Hematopoietic multipotent progenitor cell treated with erythropoietin and hydrocortisone succinate and interleukin-3 and kit ligand, for 17 days (in vitro differentiated cells): Measurements from ENCODE around the gene IL1A.

Experiments
- DNase-seq: peaks from one replicate; pipeline ENCODE4 v3.0.0-alpha.2; 2015; ENCODE audit warnings: low spot score

IL1A gene

DNA sequence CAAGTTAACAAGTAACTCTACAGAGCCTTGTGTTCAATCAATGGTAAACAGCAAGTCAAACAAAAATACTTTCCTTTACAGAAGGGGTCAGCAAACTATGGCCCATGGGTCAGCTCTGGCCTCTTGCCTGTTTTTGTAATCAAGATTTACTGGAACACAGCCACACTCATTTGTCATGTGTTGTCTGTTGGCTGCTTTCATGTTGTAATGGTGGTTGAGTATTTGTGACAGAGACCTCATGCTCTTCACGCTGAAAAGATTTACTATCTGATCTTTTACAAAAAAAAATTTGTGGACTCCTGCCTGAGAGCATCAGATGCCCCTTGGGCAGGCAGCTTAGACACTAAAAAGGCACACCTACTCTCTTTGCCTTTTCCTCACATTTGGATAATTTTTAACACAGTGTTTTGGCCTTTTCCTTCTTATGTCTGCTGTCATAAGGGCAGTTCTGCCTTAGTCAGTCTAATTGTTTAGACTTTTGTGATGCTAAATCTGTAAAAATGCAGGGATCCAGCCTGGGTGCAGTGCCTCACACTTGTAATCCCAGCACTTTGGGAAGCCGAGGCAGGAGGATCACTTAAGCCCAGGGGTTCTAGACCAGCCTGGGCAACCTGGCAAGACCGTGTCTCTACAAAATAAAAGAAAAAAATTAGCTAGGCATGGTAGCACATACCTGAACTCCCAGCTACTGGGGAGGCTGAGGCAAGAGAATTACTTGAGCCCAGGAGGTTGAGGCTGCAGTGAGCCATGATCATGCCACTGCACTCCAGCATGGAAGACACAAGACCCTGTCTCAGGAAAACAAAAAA, 34.0 kb upstream of the IL1A start:
- no peak for DNase-seq

DNA sequence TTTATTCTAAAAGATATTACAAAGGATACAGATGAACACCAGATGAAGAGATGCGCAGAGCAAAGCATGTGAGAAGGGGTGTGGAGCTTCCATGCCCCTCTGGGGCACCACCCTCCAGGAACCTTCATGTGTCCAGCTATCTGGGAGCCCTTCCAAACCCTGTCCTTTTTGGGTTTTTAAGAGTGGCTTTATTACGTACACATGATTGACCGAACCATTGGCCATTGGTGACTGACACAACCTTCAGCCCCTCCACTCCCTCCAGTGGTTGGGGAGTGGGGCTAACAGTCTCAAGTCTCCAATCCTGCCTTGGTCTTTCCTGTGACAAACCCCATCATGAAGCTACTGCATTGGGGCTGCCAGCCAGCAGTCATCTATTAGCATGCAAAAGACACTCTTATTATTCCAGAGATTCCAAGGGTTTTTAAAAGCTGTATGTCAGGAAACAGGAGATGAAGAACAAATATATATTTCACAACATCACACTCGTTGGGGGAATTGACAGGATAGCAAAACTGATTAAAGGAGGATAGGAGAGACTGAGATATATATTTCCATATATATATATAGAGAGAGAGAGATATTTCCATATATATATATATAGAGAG, 32.9 kb upstream of the IL1A start:
- DNase-seq = no peak

DNA sequence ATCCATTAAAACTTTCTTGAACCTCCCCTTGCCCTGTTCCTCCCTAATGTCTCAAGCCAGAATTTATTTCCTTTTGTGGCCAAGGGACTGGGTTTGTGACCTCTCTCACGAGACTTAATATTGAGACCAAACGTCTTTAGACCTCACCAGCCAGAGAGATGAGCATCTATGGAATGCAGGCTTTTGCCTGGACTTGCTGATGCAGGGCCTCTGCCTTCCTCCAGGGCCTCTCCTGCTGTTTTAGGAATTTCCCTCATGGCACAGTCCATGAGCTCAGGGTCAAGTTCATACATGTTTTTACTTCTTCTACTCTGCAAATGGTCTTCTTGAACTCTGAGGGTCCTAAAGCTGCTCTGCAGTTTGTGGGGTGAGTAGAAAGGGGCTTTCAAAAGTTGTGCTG, 30.0 kb upstream of the IL1A start:
- DNase-seq = no peak

DNA sequence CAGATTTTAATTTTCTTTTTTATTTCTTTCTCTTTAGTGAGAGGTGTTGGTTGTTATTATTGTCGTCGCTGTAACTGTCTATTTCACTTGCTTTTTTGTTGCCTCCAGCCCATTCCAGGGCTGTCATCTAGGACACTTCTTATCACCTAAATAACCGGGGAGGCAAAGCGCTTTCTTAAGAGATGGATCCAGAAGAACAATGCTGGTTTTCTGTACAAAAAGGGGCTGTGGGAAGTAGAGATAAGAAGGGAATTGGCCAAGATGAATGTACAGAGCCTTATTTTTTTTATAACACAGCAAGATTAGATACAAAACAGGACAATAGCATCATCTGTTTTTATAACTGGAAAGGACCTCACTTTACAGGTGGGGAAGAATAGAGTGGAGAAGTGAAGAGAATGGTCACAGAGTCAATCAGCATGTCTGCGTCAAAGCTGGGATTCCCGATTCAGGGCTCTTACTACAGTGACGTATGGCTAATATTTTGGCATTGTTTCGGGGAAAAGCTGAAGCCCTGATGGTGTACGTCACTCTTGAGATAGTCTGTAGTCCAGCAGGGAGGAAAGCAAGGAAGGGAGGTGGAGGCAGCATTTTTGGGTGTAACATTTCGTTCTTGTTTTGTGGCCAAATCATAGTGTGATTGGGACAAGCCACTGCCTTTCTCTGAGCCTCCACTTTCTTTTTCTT, 29.1 kb upstream of the IL1A start:
- DNase-seq = no peak

DNA sequence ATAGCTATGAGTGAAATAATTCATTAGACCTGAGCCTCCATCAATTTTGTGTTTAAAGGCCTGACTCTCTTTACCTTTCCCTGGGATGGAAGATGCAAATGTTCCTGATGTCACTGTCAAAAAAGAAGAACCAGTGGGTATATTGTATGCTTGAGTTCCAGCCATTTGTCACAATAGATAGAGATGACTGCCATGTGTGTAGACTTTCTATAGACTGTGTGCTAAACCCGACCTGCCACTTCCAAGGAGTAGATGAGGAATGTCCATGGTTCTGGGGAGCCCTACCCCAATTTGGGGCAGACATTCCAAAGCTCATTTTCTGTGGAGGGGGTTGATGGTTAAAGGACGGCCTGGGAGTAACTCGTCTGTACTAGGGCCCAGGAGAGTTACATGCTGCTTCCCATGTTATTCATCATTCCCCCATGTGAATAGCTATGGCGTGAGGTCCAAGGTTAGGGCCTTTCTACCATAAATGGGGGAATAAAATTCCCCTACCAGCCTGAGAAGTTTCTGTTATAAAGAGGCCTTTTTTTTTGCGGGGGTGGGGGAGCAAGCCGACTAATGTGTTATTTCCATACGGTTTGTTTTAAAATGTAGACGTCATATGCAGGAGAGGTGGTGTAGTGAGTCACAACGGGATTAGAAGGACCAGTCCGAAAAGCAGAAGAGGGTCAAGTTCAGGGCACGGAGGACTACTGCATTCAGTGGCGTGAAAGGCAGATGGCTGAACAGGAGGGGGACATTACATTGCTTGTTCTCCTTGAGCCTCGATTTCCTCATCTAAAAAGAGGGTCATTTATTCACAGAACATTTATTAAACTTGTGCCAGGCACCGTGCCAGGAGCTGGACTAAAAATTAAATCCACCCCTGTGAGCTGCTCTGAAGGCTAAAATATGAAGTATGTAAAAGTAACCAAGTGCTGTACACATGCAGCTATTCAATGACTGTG, 28.3 kb upstream of the IL1A start:
- DNase-seq = no peak

DNA sequence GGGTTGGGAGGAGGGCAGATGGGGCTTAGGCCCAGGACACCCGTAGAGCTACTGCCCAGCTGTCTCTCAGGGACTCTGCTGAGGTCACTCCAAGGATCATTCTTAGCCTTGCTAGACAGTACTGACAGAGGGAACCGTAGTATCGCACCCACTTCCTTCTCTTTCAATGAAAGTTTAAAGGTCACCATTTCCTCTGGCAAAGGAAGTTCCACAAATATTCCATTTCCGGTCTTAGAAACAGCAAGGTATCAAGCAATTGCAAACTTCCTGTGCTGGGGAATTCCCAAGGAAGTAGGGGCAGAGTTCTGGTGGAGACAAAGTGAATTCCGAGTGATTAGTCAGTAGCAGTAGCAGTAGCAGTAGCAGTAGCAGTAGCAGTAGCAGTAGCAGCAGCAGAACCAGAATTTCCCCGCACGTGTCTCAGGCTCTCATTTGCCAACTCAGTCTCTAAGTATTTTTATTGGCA, 27.6 kb upstream of the IL1A start:
- DNase-seq = no peak

DNA sequence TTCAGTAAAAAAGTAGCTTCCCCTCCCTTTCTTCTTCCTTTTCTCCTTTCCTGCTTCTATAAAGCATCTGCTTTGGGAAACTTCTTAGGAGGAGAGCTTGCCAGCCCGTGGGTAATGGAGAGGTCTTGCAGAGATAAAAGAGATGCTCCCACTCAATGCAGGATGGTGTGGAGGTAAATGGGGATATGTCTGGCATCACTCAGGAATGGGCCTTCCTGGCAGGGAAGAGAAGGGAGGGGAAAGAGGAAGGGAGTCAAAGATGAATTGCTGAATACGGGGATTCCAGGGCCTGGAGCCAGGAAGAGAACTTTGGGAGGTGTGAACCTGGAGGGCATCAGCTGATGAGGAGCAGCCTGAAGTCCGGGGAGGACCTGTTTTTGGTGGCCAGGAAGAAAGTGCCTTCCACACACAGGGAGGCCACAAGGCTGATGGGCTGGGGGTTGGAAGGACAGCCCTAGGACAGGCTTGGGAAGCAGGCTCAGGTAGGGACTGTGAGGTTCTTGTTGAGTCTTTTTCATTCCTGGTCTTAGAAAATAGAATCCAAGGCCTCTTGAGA, 27.1 kb upstream of the IL1A start:
- no peak for DNase-seq

DNA sequence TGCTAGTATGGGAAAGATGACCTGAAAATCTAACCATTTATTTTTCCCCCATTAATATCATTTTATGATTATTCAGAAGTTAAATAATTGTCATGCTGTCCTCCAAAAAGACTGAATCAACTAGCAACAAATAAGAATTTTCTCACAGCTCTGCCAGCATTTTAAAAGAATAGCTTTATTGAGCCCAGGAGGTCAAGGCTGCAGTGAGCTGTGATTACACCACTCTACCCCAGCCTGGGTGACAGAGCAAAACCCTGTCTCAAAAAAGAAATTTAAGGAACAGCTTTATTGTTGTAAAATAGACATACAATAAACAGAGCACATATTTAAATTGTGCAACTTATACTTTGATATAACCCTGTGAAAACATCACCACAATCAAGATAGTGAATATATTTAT, 24.8 kb upstream of the IL1A start:
- no peak for DNase-seq

DNA sequence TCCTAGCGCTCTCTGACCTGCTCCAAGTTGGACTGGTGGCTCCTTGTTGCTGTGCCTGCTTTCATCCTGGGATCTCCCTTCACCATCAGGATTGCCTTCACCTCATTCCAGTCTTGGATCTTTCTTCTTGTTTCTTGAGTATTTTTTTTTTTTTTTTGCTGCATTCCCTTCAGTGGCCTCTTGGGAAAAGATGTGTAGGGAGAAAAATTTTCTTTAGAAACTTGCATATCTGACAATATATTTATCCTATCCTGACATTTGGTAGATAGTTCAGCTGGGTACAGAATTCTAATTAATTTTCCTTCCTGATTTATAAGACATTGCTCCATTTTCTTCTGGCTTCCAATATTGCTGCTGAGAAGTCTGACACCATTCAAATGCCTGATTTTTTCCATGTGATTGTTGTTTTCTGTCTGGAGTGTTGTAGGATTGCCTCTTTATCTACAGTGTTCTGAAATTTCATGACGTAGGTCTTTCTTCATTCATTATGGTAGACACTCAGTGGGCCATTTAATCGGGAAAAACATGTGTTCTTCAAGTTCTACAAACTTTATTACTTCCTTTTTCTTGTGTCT, 23.0 kb upstream of the IL1A start:
- DNase-seq = no peak

DNA sequence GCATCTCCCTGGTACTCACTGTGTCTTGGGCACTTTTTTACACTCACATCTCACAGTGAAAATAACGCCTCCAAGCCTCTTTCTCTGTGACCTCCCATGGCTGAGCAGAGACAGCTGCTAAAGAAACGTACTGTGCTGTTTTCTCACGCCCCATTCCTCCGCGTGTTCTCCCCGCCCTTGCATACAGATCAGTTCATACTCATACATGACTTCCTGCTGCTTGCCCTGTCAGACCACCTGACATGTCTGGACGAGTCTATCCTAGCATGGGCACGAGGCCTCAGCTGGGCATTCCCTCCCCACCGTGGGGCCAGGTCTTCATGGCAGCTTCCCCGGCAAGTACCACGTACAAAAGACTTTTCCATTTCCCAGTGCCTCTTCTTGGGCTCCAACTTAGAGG, 21.2 kb upstream of the IL1A start:
- no peak for DNase-seq

DNA sequence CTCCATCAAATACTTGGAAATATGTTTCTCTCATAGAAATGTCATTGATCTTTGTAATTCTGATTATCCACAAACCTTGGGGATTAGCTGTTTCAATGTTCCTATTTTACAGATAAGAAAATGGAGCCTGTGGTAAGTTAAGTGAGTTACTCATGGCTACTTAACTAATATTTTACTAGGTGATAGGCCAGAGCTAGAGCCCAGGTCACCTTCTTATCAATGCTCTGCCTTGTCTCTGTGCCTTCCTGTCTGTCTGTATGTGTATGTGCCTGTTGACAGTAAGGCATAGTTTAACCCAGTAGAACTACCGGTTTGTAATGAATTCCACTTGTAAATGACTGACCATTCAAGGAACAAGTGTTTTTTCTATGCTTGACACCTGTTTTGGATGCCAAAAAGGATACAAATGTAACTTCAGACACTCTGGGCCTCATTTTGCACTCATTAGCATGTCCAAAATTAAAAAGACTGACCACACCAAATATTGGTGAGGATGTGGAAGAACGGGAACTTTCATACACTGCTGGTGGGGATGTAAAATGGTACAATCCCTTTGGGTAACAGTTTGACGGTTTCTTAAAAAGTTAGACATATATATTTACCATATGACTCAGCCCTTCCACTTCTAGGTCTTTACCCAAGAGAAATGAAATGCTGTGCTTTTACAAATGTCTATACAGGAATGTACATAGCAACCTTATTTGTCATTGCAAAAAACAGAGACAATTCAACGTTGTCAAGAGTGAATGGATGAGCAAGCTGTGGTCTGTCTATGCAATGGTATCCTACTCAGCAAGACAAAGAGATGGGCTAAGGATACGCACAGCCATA, 19.6 kb upstream of the IL1A start:
- no peak for DNase-seq

DNA sequence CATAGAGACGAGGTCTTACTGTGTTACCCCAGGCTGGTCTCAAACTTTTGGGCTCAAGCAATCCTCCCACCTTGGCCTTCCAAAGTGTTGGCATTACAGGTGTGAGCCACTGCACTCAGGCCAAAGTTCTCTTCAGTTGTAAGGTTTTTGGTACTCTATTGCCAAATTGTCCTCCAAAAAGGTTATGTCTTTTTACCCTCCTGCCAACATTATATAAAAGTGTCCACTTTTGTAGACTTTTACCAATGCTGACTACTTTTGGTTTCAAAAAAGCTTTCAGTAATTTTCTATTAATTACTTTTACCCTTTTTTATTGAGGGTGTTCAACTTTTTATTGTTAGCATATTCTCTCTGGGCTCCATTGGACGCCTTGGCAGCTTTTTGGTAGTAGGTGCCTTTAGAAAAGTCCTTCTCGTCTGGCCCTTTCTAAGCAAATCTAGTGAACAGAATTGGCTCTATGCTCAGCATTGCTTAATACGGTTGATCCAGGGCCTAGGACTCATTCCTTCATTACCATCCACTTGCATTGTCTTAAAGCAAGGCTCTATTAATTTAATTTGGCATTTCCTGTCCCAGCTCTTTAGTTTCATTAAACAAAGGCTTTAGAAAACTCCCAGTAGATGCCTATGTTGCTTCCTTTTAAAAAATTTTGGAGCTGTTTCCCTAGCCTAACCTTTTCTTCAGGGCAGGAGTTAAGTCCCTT, 16.7 kb upstream of the IL1A start:
- no peak for DNase-seq

DNA sequence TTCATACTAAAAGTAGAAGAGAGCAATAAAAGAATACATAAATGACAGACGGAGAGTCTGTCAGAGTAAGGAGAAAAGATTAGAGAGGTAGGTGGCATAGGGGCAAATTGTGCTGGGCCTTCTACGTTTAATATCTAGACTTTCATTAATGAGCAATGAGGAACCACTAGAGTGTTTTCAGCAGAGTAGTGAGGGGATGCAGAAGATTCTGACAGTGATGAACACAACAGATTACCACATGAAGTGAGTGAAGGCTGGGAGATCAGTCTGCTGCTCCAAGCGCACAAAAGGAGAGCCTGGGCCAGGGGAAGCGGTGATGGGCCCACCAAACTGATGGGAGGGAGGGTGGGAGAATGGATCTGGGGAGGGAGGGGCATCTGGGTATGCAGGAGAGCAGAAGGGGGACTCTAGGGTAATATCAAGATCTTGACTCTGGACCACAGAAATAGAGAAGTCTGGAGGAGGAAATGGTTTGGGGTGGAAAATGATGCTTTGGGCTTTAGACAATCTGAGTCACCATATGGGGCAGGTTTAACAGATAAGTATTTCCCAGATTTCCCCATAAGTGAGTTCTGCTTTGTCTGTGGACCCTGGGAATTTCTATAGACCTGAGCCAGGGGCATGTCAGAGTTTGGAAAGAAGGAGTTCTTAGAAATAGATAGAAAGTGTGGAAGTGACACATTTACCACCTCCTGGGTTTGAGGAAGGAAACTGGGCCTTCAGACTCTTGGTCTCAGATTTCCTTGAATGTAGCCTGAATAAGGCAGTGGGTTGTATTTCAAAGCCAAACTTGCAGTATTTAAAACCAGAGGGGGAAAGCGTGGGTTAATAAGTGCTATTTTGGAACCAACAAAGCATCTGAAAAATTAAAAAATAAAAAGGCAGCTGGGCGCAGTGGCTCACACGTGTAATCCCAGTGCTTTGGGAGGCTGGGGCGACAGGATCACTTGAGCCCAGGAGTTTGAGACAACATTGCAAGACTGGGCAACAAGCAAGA, 15.0 kb upstream of the IL1A start:
- DNase-seq = no peak

DNA sequence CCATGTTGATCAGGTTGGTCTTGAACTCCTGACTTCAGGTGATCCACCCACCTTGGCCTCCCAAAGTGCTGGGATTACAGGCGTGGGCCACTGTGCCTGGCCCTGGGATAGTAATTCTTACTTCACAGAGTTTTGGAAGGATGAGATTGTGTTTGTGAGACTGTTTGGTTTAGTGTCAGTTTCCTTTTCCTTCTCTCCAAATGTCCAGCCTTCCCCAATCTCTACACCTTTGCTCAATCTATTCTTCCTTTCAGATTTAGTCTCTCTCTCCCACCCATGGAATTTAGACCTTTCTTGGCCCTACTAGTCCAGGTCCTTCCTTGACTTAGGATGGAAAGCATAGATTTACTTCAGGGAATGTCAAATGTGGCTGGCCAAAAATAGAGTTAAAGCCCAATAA, 12.2 kb upstream of the IL1A start:
- no peak for DNase-seq

DNA sequence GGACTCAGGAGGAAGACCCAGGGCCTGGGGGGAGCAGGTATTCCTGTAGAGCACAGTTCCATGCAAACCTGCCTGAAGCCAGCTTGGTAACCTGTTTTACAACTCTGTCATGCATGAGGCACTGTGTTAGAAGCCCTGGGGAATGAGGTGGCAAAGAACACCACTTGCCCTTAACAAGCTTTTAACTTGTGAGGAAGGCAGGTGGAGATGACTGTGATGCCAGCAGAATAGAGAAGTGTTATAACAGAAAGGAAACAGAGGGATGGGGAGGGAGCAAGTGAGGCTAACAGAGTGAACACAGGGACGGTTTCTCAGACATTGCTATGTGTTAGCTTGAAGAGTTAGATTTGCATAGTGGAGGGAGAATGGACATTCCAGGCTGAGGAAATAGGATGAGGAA, 11.5 kb upstream of the IL1A start:
- no peak for DNase-seq

DNA sequence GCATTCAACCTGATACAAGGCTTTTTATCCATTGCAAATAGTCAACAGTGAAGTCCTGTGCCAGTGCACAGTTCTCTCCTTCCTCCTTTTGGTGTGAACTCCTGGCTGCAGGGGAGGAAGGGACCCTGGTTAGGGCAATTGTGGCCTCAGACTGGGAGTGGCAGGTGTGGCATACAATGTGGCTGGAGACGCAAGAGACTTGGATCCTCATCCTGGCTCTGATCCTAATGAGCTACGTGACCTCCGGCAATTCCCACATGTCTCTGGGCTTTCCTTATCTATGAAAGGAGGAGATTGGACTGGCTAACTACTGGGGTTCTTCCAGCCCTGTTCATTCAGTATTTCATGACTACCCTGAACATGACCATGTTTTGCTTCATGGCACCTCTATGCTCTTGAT, 10.5 kb upstream of the IL1A start:
- DNase-seq = no peak

DNA sequence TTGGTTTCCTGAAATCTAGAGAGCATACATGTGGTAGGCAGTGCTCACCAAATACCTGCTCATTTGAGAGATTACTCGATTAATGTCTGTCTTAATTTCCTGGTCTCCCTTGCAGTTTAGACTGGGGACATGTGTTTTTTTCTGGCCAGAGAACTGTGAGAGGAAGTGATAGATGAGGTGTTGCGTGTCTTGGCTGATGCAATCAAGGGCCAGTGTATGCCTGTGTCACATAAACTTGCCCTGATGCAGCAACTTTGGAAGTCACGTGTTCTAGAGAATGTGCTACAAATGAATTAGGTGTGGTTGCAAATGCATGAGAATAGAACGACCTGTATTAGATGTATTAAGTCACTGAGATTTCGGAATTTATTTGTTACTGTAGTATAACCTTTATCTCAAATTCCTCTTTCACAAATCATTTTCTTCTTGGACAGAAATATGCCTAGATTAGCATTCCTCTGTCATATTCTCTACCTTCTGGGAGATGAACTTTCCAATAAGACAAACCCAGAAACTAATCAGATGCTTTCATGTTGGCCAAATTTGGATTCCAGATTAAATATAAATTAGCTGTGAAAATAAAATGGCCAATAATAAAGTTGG, 9.9 kb upstream of the IL1A start:
- peak; percentile 20 for DNase-seq

DNA sequence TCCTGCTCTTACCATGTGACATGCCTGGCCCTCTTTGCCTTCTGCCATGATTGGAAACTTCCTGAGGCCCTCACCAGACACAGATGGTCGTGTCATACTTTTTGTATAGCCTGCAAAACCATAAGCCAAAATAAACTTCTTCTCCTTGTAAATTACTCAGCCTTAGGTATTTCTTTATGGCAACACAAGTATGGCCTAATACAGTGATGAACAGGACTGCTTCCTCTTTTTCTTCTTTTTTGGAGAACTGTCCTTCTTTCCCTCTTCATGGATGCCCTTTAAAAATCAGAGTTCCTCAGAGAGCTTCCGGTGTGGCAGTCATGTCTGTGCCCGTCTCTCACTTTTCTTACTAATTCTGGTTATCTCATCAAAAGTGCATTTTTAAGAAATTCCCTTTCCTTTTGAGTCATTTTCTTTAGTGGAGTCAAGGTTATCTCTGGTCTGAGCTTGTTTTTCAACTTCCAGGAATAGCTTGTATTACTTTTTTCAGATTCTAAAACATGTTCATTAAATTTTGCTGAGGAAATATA, 9.2 kb upstream of the IL1A start:
- DNase-seq = no peak
